K562 (cell line): ENCODE data around the gene GET3. TPM values are rescaled to one million over a fixed set of nuclear protein-coding genes. Genes with fewer than 3 reads are reported as not detected.
A peak's percentile ranks its signal among the peaks of the same experiment; 100 is the strongest.

Source experiments
- ADNP ChIP-seq: fragments of 200-800 bp; sonication (Bioruptor generic); IDR thresholded peaks from 2 replicates; pipeline ENCODE4 v1.6.1; 2016; ENCODE audit warnings: missing genetic modification characterization, missing compliant biosample characterization
- CBX5 ChIP-seq: IDR thresholded peaks from 2 replicates; pipeline ENCODE4 v1.6.1; 2014; ENCODE audit warnings: low read depth, borderline replicate concordance
- E2F3 ChIP-seq: fragments of 250-450 bp; sonication (Bioruptor Pico); IDR thresholded peaks from 2 replicates; pipeline ENCODE4 v1.4.0; 2020; ENCODE audit warnings: mild to moderate bottlenecking
- HDAC3 ChIP-seq: fragments of 450-650 bp; IDR thresholded peaks from 2 replicates; pipeline ENCODE4 v1.6.1; 2018; ENCODE audit warnings: borderline replicate concordance, mild to moderate bottlenecking, moderate library complexity; ENCODE audit not compliant: partially characterized antibody
- HSF4 ChIP-seq: fragments of 250-450 bp; sonication (Bioruptor Pico); IDR thresholded peaks from 2 replicates; pipeline ENCODE4 v2.1.2; 2022; ENCODE audit warnings: mild to moderate bottlenecking, moderate library complexity, borderline replicate concordance
- KDM1A ChIP-seq, 2 experiments: fragments of 450-650 bp; IDR thresholded peaks; 2 replicates each; pipeline ENCODE4 v1.6.1; 2016; ENCODE audit warnings: mild to moderate bottlenecking in 2 of 2
- MCM5 ChIP-seq: fragments of 450-650 bp; IDR thresholded peaks from 2 replicates; pipeline ENCODE4 v1.6.1; 2016; ENCODE audit warnings: low read depth
- NFE2L1 ChIP-seq: fragments of 450-650 bp; IDR thresholded peaks from 2 replicates; pipeline ENCODE4 v1.6.1; 2016; ENCODE audit warnings: missing genetic modification characterization, low read depth, mild to moderate bottlenecking, missing compliant biosample characterization, moderate library complexity, borderline replicate concordance
- NR1H2 ChIP-seq: sonication (generic); formaldehyde crosslinking; IDR thresholded peaks from 2 replicates; pipeline ENCODE4 v1.4.0; 2020; ENCODE audit warnings: mild to moderate bottlenecking, missing genetic modification reagents
- RB1 ChIP-seq: fragments of 450-650 bp; IDR thresholded peaks from 2 replicates; pipeline ENCODE4 v1.6.1; 2017; ENCODE audit warnings: low read depth, mild to moderate bottlenecking
- SP2 ChIP-seq: IDR thresholded peaks from 2 replicates; pipeline ENCODE4 v1.6.1; 2011; ENCODE audit warnings: mild to moderate bottlenecking, low read depth, low read length, moderate library complexity; ENCODE audit not compliant: poor library complexity, severe bottlenecking; ENCODE audit errors: extremely low read depth
- SRSF3 ChIP-seq: fragments of 200-400 bp; formaldehyde crosslinking; IDR thresholded peaks from 2 replicates; pipeline ENCODE4 v1.6.1; 2016; ENCODE audit warnings: mild to moderate bottlenecking, low read length, moderate library complexity; ENCODE audit not compliant: insufficient read depth
- SRSF9 ChIP-seq: fragments of 200-400 bp; formaldehyde crosslinking; IDR thresholded peaks from 2 replicates; pipeline ENCODE4 v1.6.1; 2017; ENCODE audit warnings: low read depth, low read length, borderline replicate concordance
- TEAD2 ChIP-seq: fragments of 450-650 bp; IDR thresholded peaks from 2 replicates; pipeline ENCODE4 v1.6.1; 2016; ENCODE audit warnings: missing genetic modification characterization, control low read depth, missing compliant biosample characterization
- USF1 ChIP-seq: sonication (generic); formaldehyde crosslinking; IDR thresholded peaks from 2 replicates; pipeline ENCODE4 v1.9.0; 2022; ENCODE audit warnings: mild to moderate bottlenecking, missing genetic modification reagents
- ZBTB8A ChIP-seq: fragments of 450-650 bp; IDR thresholded peaks from 2 replicates; pipeline ENCODE4 v1.6.1; 2018; ENCODE audit warnings: mild to moderate bottlenecking, moderate library complexity; ENCODE audit not compliant: partially characterized antibody
- ZNF12 ChIP-seq: sonication (generic); formaldehyde crosslinking; IDR thresholded peaks from 2 replicates; pipeline ENCODE4 v1.4.0; 2020; ENCODE audit warnings: mild to moderate bottlenecking, missing genetic modification reagents
- ZNF146 ChIP-seq: IDR thresholded peaks from one replicate; pipeline ENCODE4 v1.6.1; 2018; ENCODE audit warnings: missing compliant biosample characterization; ENCODE audit not compliant: unreplicated experiment
- polyA plus RNA-seq, 8 experiments: library from polyadenylated mRNA; depleted of rRNA in 4 of 8; stranded (reverse) in 5 of 8; unstranded in 3 of 8; fragments of >200 nt; fragmentation: Nextera tagmentation in 2 of 8; fragmentation: Illumina TruSeq in 1 of 8; extraction: Ambion mirVana in 2 of 8; extraction: Trizol in 1 of 8; gene quantifications; 2 replicates each; pipeline versions ENCODE4 v1.2.1 to v1.2.3, GENCODE V29; 2011 to 2014; ENCODE audit warnings: inconsistent platforms in 1 of 8, missing spikeins in 1 of 8
- total RNA-seq, 7 experiments: library from RNA; depleted of rRNA in 6 of 7; stranded (reverse); fragments of >200 nt in 6 of 7; fragmentation: Illumina TruSeq in 2 of 7; extraction: Trizol in 2 of 7; gene quantifications; 2 replicates each; pipeline versions ENCODE4 v1.2.1 to v1.2.3, GENCODE V29; 2011 to 2021; ENCODE audit warnings: low replicate concordance in 1 of 7
- TF ChIP-seq, protein P1 (sequence below): fragments of 250-450 bp; sonication (Bioruptor Pico); IDR thresholded peaks from 2 replicates; pipeline ENCODE4 v1.6.1; 2021; ENCODE audit warnings: mild to moderate bottlenecking
- TF ChIP-seq, protein P2 (sequence below): fragments of 150-350 bp; conservative IDR thresholded peaks from 2 replicates; pipeline ENCODE4 v1.6.1; 2014; ENCODE audit warnings: low read length
- TF ChIP-seq, protein P3 (sequence below): fragments of 250-450 bp; sonication (Bioruptor Pico); IDR thresholded peaks from 2 replicates; pipeline ENCODE4 v1.5.0; 2021
- TF ChIP-seq, protein P4 (sequence below): fragments of 450-650 bp; IDR thresholded peaks from 2 replicates; pipeline ENCODE4 v1.6.1; 2016; ENCODE audit warnings: borderline replicate concordance

The GET3 gene
- total and polyA plus RNA-seq, 9 of the 15 experiments (the other 6 are each of a cell fraction or from before 2014, with no cell fraction given): 8.3 to 83.5 (median 51.8) TPM

DNA sequence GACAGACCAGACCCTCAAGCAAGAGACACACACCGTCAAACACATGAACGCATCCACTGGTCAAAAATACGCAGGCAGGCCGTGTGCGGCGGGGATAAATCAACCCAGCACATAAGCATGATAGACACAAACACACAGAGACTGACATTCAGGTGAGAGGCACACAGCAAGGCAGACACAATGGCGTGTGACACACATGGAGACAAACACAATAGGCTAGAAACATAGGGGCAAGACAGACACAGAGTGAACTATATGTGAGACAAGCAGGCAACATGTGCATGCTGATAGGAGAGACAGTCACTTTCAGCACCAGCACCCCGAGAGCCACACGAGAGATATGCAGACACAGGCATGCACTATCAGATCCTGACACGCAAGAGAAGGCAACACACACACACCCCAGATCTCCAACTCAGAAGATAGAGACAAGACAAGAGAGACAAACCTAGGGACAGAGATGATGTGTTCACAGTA lies 47.1 kb downstream of the GET3 start (continued):
- TF ChIP-seq SRSF9 (no peak), NFE2L1 (tag) (no peak), ADNP (tag) (no peak), NR1H2 (CRISPR knock-in tag) (no peak), RB1 (no peak), SRSF3 (no peak), KDM1A (IDR thresholded peaks at IDR 0.05) (peak in 1 of 2 experiments; percentile 40; a peak in 1 of 4 replicates), HDAC3 (peak; percentile 74), HSF4 (CRISPR knock-in tag) (no peak), MCM5 (no peak), ZNF12 (no peak), TEAD2 (no peak), CBX5 (0 out of 2 replicates have a peak, but pooled peaks have one; percentile 17), USF1 (CRISPR knock-in tag) (no peak; the same call in 1 of the 2 replicates), ZNF146 (CRISPR knock-in tag) (no peak), ZBTB8A (no peak), E2F3 (CRISPR knock-in tag) (no peak), SP2 (no peak)
- TF ChIP-seq, protein P1, sequence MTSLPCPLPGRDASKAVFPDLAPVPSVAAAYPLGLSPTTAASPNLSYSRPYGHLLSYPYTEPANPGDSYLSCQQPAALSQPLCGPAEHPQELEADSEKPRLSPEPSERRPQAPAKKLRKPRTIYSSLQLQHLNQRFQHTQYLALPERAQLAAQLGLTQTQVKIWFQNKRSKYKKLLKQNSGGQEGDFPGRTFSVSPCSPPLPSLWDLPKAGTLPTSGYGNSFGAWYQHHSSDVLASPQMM: no peak
- TF ChIP-seq, protein P2, sequence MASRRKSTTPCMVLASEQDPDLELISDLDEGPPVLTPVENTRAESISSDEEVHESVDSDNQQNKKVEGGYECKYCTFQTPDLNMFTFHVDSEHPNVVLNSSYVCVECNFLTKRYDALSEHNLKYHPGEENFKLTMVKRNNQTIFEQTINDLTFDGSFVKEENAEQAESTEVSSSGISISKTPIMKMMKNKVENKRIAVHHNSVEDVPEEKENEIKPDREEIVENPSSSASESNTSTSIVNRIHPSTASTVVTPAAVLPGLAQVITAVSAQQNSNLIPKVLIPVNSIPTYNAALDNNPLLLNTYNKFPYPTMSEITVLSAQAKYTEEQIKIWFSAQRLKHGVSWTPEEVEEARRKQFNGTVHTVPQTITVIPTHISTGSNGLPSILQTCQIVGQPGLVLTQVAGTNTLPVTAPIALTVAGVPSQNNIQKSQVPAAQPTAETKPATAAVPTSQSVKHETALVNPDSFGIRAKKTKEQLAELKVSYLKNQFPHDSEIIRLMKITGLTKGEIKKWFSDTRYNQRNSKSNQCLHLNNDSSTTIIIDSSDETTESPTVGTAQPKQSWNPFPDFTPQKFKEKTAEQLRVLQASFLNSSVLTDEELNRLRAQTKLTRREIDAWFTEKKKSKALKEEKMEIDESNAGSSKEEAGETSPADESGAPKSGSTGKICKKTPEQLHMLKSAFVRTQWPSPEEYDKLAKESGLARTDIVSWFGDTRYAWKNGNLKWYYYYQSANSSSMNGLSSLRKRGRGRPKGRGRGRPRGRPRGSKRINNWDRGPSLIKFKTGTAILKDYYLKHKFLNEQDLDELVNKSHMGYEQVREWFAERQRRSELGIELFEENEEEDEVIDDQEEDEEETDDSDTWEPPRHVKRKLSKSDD: no peak
- TF ChIP-seq, protein P3, sequence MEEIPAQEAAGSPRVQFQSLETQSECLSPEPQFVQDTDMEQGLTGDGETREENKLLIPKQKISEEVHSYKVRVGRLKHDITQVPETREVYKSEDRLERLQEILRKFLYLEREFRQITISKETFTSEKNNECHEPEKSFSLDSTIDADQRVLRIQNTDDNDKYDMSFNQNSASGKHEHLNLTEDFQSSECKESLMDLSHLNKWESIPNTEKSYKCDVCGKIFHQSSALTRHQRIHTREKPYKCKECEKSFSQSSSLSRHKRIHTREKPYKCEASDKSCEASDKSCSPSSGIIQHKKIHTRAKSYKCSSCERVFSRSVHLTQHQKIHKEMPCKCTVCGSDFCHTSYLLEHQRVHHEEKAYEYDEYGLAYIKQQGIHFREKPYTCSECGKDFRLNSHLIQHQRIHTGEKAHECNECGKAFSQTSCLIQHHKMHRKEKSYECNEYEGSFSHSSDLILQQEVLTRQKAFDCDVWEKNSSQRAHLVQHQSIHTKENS: no peak
- TF ChIP-seq, protein P4, sequence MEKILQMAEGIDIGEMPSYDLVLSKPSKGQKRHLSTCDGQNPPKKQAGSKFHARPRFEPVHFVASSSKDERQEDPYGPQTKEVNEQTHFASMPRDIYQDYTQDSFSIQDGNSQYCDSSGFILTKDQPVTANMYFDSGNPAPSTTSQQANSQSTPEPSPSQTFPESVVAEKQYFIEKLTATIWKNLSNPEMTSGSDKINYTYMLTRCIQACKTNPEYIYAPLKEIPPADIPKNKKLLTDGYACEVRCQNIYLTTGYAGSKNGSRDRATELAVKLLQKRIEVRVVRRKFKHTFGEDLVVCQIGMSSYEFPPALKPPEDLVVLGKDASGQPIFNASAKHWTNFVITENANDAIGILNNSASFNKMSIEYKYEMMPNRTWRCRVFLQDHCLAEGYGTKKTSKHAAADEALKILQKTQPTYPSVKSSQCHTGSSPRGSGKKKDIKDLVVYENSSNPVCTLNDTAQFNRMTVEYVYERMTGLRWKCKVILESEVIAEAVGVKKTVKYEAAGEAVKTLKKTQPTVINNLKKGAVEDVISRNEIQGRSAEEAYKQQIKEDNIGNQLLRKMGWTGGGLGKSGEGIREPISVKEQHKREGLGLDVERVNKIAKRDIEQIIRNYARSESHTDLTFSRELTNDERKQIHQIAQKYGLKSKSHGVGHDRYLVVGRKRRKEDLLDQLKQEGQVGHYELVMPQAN: peak; percentile 75
